Measurements from ENCODE around the gene IDH3G.

DNA sequence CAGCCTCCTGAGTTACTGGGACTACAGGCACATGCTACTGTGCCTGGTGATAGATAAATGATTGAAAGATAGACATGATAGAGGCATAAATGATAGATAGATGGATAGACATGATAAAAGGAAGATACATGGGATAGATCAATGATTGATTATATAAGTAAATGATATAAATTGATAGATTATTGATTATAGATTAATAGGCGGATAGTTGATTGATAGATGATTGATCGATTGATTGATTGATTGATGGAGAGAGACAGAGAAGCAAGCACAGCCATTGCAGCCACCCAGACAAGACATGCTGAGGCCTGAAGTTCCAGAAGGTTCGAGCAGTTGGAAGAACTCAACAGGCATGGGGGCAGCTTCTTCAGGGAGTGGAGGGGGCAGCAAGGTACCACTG, 47.8 kb downstream of the IDH3G start:
- TF ChIP-seq, protein P1, sequence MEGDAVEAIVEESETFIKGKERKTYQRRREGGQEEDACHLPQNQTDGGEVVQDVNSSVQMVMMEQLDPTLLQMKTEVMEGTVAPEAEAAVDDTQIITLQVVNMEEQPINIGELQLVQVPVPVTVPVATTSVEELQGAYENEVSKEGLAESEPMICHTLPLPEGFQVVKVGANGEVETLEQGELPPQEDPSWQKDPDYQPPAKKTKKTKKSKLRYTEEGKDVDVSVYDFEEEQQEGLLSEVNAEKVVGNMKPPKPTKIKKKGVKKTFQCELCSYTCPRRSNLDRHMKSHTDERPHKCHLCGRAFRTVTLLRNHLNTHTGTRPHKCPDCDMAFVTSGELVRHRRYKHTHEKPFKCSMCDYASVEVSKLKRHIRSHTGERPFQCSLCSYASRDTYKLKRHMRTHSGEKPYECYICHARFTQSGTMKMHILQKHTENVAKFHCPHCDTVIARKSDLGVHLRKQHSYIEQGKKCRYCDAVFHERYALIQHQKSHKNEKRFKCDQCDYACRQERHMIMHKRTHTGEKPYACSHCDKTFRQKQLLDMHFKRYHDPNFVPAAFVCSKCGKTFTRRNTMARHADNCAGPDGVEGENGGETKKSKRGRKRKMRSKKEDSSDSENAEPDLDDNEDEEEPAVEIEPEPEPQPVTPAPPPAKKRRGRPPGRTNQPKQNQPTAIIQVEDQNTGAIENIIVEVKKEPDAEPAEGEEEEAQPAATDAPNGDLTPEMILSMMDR (IDR thresholded peaks at IDR 0.05), result no peak
- no peak for TF ChIP-seq POLR2AphosphoS5 (IDR thresholded peaks at IDR 0.05)

All from breast epithelium (tissue), 3 donors.